Panc1 (cell line): ENCODE data around the gene MLX.

Source experiments
- CTCF ChIP-seq: fragments of 450-650 bp; IDR thresholded peaks from 2 replicates; pipeline ENCODE4 v1.5.1; 2017; ENCODE audit warnings: mild to moderate bottlenecking
- POLR2AphosphoS5 ChIP-seq: IDR thresholded peaks from 2 replicates; pipeline ENCODE4 v1.6.1; 2012; ENCODE audit warnings: mild to moderate bottlenecking, low read depth, low read length, moderate library complexity
- REST ChIP-seq, 2 experiments: IDR thresholded peaks; 2 replicates each; pipeline ENCODE4 v1.6.1; 2011 to 2012; ENCODE audit warnings: low read depth in 2 of 2, control low read depth in 1 of 2, low read length in 1 of 2, mild to moderate bottlenecking in 1 of 2, moderate library complexity in 1 of 2; ENCODE audit not compliant: insufficient read depth in 1 of 2

GRCh38 chr17:42568341-42569111, 1.6 kb downstream of the MLX start:
- no peak for TF ChIP-seq CTCF
- TF ChIP-seq POLR2AphosphoS5: no peak
- TF ChIP-seq REST (IDR thresholded peaks at IDR 0.05; ENCODE audit: insufficient read depth in 1 of 2, low read depth in 2 of 2, low read length in 1 of 2): no peak
